GM10266 (cell line): ENCODE measurements around the gene CDK4.

Experiments used
- DNase-seq: peaks from one replicate; pipeline ENCODE4 v3.0.0; 2012; ENCODE audit errors: extremely low spot score
- TF ChIP-seq, protein P1 (sequence below): IDR thresholded peaks from 2 replicates; pipeline ENCODE4 v1.5.1; 2012; ENCODE audit warnings: mild to moderate bottlenecking, low read depth; ENCODE audit not compliant: control insufficient read depth, insufficient read depth; ENCODE audit errors: missing control alignments

The CDK4 gene

DNA sequence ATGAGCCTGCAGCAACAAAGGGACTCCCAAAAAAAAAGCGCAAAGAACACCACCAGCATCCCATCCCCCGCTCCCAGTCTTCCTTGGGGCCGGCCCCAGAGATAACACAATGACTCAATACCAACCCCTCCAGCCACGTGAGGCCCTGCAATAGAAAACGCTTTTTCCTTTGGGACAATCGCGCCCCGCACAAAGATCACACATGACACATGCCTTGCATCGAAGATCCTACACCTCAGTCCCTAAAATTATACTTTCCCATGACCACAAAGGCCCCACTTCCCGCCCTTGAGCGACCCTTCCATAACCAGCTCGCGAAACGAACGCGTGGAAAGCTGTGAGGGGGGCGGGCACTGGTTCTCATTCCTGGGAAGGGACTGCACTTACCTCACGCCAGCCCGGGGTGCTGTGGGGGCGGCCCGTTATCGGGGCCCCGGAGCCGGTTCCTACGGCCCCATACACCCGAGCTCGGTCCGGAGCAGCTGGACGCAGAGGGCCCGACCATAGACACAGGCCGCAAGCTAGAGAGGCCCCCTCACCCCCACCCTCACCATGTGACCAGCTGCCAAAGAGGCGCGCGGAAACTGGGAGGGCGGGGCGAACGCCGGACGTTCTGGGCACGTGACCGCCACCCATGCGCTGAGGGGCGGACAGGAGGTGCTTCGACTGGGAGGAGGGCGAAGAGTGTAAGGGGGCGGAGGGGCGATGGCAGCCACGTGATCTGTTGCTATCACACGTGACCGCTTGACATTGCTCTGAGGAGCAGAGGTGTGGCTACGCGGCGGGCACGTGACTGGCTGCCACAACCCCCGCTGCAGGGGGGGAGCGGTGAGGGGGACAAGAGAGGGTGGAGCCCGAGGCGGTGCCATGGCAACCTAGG, at the start of gene CDK4:
Gene CDK4 (minus strand): TSS at position 523 of the 880 bp plus-strand sequence. CDS start 593 bp downstream, outside the sequence.
- peak; percentile 98 for DNase-seq
- TF ChIP-seq, protein P1, sequence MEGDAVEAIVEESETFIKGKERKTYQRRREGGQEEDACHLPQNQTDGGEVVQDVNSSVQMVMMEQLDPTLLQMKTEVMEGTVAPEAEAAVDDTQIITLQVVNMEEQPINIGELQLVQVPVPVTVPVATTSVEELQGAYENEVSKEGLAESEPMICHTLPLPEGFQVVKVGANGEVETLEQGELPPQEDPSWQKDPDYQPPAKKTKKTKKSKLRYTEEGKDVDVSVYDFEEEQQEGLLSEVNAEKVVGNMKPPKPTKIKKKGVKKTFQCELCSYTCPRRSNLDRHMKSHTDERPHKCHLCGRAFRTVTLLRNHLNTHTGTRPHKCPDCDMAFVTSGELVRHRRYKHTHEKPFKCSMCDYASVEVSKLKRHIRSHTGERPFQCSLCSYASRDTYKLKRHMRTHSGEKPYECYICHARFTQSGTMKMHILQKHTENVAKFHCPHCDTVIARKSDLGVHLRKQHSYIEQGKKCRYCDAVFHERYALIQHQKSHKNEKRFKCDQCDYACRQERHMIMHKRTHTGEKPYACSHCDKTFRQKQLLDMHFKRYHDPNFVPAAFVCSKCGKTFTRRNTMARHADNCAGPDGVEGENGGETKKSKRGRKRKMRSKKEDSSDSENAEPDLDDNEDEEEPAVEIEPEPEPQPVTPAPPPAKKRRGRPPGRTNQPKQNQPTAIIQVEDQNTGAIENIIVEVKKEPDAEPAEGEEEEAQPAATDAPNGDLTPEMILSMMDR, result no peak

DNA sequence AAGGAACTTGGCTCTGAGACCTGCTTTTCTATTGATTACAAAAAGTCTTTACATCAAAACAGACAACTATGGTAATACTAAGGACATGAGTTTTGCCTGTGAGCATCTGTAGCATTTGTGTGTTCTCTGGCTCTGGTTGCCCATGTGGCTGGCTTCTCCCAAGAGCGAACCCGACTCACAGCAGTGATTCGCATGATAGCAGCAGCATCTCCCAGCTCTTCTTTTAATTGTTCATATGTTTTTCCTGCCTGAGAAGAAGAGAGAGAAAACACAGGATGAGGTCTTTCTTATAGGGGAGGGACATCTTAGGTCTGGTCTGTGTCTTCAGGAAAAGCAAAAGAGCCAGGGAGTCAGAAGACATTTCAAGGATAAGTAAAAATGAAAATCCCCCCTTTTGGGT, 48.9 kb upstream of the CDK4 start:
- no peak for DNase-seq
- TF ChIP-seq, protein P1, result no peak

DNA sequence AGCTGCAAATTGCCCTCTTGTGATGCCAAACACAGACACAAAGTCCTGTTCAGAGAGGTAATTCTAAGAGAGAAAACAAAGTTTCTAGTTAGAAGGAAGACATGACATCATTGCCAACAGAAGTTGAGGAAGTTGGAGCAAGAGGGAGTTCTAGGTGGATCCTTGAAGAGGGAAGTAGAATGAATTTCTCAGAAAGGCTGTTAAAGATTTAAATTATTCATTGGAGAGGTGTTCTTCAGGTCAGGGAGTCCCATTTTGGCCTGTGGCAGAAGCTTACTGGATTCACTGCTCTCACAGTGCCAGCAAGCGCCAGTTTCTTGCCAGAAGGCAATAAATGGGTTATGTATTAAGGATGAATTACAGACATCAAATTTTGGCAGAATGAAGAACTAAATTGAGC, 45.8 kb upstream of the CDK4 start:
- no peak for DNase-seq
- TF ChIP-seq, protein P1, result no peak

DNA sequence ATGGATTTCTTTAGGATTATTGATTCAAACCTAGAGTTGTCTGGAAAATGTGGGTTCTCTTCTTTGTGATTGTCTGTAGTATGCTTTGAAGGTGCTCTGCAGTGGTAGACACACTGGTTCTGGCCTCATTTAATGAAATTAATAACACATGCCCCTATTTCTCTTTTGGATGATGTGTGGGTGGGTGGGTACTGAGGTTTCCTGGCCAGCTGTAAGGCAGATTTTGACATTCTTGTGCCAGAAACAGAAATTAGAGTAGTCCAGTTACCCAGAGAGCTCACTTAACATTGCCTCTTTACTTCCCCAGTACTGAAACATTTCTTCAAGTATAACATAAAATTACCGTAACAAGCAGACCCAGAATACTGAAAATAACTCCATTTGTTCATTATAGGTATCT, 44.9 kb upstream of the CDK4 start:
- TF ChIP-seq, protein P1, result no peak
- DNase-seq, result no peak

DNA sequence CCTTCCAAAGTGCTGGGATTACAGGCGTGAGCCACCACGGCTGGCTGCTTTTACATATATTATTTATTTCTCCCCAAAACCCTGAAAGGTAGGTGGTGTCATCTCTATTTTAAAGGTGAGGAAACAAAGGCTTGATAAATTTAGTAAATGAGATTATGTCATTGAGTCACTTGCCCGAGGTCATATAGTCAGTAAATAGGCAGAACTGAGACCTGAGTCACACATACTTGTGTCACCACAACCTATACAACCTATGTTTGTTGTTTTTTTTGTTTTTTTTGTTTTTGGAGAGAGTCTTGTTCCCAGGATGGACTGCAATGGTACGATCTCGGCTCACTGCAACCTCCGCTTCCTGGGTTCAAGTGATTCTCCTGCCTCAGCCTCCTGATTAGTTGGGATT, 43.2 kb upstream of the CDK4 start:
- TF ChIP-seq, protein P1, result no peak
- DNase-seq, result no peak

DNA sequence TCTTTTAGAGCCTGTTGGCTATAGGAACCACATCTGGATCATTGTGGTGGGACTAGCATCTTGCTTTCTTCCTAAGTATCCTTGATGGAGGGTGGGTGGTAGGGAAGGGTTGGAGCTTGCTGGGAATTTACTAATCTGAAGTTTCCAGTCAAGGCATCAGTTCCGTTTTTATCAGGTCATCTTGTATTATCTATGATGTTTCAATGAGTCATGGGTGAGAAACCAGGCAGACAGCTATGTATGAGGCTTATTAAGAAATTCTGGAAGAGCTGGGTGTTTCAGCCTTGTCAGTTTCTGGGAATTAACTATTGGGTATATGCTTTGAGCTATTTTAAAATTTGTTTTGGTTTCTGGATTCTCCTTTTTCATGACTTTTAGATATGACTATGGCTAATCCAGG, 41.8 kb upstream of the CDK4 start:
- DNase-seq, result no peak
- TF ChIP-seq, protein P1, result no peak

DNA sequence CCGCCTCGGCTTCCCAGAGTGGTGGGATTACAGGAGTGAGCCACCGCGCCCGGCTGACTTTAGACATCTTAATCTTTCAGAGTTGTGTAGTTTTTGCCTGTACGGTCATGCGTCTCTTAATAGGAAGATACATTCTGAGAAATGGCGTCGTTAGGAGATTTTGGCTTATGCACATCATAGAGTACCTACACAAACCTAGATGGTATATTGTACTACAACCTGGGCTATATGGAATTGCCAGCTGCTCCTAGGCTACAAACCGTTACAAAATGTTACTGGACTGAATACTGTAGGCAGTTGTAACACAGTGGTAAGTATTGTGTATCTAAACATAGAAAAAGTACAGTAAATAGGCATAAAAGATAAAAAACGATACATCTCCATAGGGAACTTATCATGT, 31.8 kb upstream of the CDK4 start:
- TF ChIP-seq, protein P1, result no peak
- no peak for DNase-seq
